ENCODE results near the gene TPD52L3. TPM values are rescaled to one million over a fixed set of nuclear protein-coding genes. Genes with fewer than 3 reads are reported as not detected.

TPD52L3 gene
- total RNA-seq, 4 donors from 2014 or later = not detected

- Histone ChIP-seq H3K4me1 (no peaks in the 10 kb centered on the region), H3K9me3 (no peaks in the 10 kb centered on the region), H3K4me3 (no peak overlapping the region), H3K27ac (no peak overlapping the region), H3K36me3 (no peaks in the 10 kb centered on the region), H3K27me3 (no peaks in the 10 kb centered on the region)
- TF ChIP-seq CTCF (IDR thresholded peaks at IDR 0.05) (peak; percentile 64 to 75 (median 71)), POLR2A (IDR thresholded peaks at IDR 0.05) (no peak), EP300 (IDR thresholded peaks at IDR 0.05) (no peak)
- 11% methylated on average over 3 of the region's 3 CpGs for WGBS, 2 donors
- DNase-seq (ENCODE audit: low spot score in 2 of 2) = no peak
These were observed 26.0 kb downstream of the TPD52L3 start for GRCh38 chr9:6354072-6354686.

GRCh38 chr9:6355728-6356127 lies 27.6 kb downstream of the TPD52L3 start:
- H3K27me3 ChIP-seq = no peaks in the 10 kb centered on the region
- no peaks in the 10 kb centered on the region for H3K36me3 ChIP-seq
- no peaks in the 10 kb centered on the region for H3K9me3 ChIP-seq

GRCh38 chr9:6356441-6356840 lies 28.3 kb downstream of the TPD52L3 start:
- no peak for TF ChIP-seq POLR2A (IDR thresholded peaks at IDR 0.05)
- TF ChIP-seq EP300 (IDR thresholded peaks at IDR 0.05) = no peak
- no peak for TF ChIP-seq CTCF (IDR thresholded peaks at IDR 0.05)

More at GRCh38 chr9:6355728-6356127, 27.6 kb downstream of the TPD52L3 start:
- H3K27ac ChIP-seq = no peak overlapping the region
- DNase-seq (ENCODE audit: low spot score in 2 of 2) = no peak
- H3K4me3 ChIP-seq = no peak overlapping the region
- 44 to 45% methylated on average over 2 of the region's 2 CpGs for WGBS, 2 donors
- H3K4me1 ChIP-seq = no peaks in the 10 kb centered on the region
- TF ChIP-seq CTCF (IDR thresholded peaks at IDR 0.05) (no peak), EP300 (IDR thresholded peaks at IDR 0.05) (no peak), POLR2A (IDR thresholded peaks at IDR 0.05) (no peak)

GRCh38 chr9:6356904-6357303 lies 28.7 kb downstream of the TPD52L3 start:
- WGBS, 2 donors = 93 to 100% methylated on average over 1 of the region's 1 CpG
- H3K27me3 ChIP-seq = no peaks in the 10 kb centered on the region
- TF ChIP-seq CTCF (IDR thresholded peaks at IDR 0.05) (no peak), POLR2A (IDR thresholded peaks at IDR 0.05) (no peak), EP300 (IDR thresholded peaks at IDR 0.05) (no peak)
- no peaks in the 10 kb centered on the region for H3K36me3 ChIP-seq
- no peak overlapping the region for H3K4me3 ChIP-seq
- no peaks in the 10 kb centered on the region for H3K4me1 ChIP-seq
- H3K9me3 ChIP-seq = no peaks in the 10 kb centered on the region
- DNase-seq (ENCODE audit: low spot score in 2 of 2) = no peak
- no peak overlapping the region for H3K27ac ChIP-seq

More at GRCh38 chr9:6356441-6356840, 28.3 kb downstream of the TPD52L3 start:
- Histone ChIP-seq H3K4me3 (no peak overlapping the region), H3K27ac (no peak overlapping the region), H3K4me1 (no peaks in the 10 kb centered on the region), H3K9me3 (no peaks in the 10 kb centered on the region), H3K27me3 (no peaks in the 10 kb centered on the region), H3K36me3 (no peaks in the 10 kb centered on the region)
- no peak for DNase-seq (ENCODE audit: low spot score in 2 of 2)
- 94 to 97% methylated on average over 1 of the region's 1 CpG for WGBS, 2 donors

GRCh38 chr9:6367128-6367890 lies 39.1 kb downstream of the TPD52L3 start:
- no peak overlapping the region for H3K27ac ChIP-seq
- no peaks in the 10 kb centered on the region for H3K27me3 ChIP-seq
- no peak for DNase-seq (ENCODE audit: low spot score in 2 of 2)
- WGBS, 2 donors = 31 to 36% methylated on average over 4 of the region's 4 CpGs
- no peaks in the 10 kb centered on the region for H3K4me1 ChIP-seq
- no peak for TF ChIP-seq CTCF (IDR thresholded peaks at IDR 0.05)
- TF ChIP-seq POLR2A (IDR thresholded peaks at IDR 0.05) = no peak
- peaks cover 0 to 11% (median 0%) of the 10 kb centered on the region in 4 donors for H3K9me3 ChIP-seq
- no peaks in the 10 kb centered on the region for H3K36me3 ChIP-seq
- H3K4me3 ChIP-seq = no peak overlapping the region

All from tibial nerve (tissue), 4 donors.